GM23338 (cell line): ENCODE data around the gene LIF. TPM values are rescaled to one million over a fixed set of nuclear protein-coding genes. Genes with fewer than 3 reads are reported as not detected.

Experiments used
- ATAC-seq: fragments of 200-7000 bp; cut with Tn5 transposase; 3 replicates; pipeline ENCODE4 v1.9.1; 2020
- DNase-seq: peaks from one replicate; pipeline ENCODE4 v3.0.0-alpha.2; 2015; ENCODE audit warnings: low spot score
- H2AFZ ChIP-seq: fragments of 200-600 bp; sonication (generic); 2 replicates; pipeline ENCODE4 v1.8.0; 2016; ENCODE audit warnings: antibody characterized with exemption, mild to moderate bottlenecking, moderate library complexity
- H3F3A ChIP-seq: fragments of 200-600 bp; sonication (generic); replicated peaks from 2 replicates; pipeline ENCODE4 v1.8.0; 2017; ENCODE audit warnings: antibody characterized with exemption, mixed run types, low read depth
- H3K27ac ChIP-seq: fragments of 200-600 bp; sonication (generic); 2 replicates; pipeline ENCODE4 v1.6.1; 2016; ENCODE audit warnings: low read depth
- H3K27me3 ChIP-seq: fragments of 200-600 bp; sonication (generic); 2 replicates; pipeline ENCODE4 v1.8.0; 2016; ENCODE audit warnings: mild to moderate bottlenecking, mixed run types, moderate library complexity; ENCODE audit not compliant: insufficient read depth
- H3K36me3 ChIP-seq: fragments of 200-600 bp; sonication (generic); 2 replicates; pipeline ENCODE4 v1.8.0; 2016; ENCODE audit warnings: mild to moderate bottlenecking; ENCODE audit not compliant: insufficient read depth
- H3K4me1 ChIP-seq: fragments of 200-600 bp; sonication (generic); 2 replicates; pipeline ENCODE4 v1.8.0; 2016; ENCODE audit warnings: mild to moderate bottlenecking, moderate library complexity; ENCODE audit not compliant: insufficient read depth
- H3K4me2 ChIP-seq: fragments of 200-600 bp; sonication (generic); 2 replicates; pipeline ENCODE4 v1.7.1; 2017; ENCODE audit warnings: mixed run types
- H3K4me3 ChIP-seq: fragments of 200-600 bp; sonication (generic); 2 replicates; pipeline ENCODE4 v1.6.1; 2016; ENCODE audit warnings: mixed run types
- H3K79me2 ChIP-seq: fragments of 200-600 bp; sonication (generic); replicated peaks from 2 replicates; pipeline ENCODE4 v1.8.0; 2017; ENCODE audit warnings: mild to moderate bottlenecking; ENCODE audit not compliant: insufficient read depth
- H3K9me2 ChIP-seq: fragments of 200-600 bp; sonication (generic); 2 replicates; pipeline ENCODE4 v1.8.0; 2017; ENCODE audit not compliant: insufficient read depth
- H4K20me1 ChIP-seq: fragments of 200-600 bp; sonication (generic); replicated peaks from 2 replicates; pipeline ENCODE4 v1.8.0; 2017; ENCODE audit warnings: mild to moderate bottlenecking; ENCODE audit not compliant: insufficient read depth
- H3K27ac Mint-ChIP-seq: 2 replicates; pipeline ENCODE4 v1.8.0; 2020; ENCODE audit warnings: inconsistent platforms, mild to moderate bottlenecking, moderate library complexity, mixed read lengths
- H3K27me3 Mint-ChIP-seq: 3 replicates; pipeline ENCODE4 v1.8.0; 2022; ENCODE audit warnings: low read depth, mild to moderate bottlenecking, moderate library complexity, mixed read lengths, inconsistent platforms; ENCODE audit not compliant: insufficient read depth, poor library complexity
- H3K36me3 Mint-ChIP-seq: 3 replicates; pipeline ENCODE4 v1.8.0; 2021; ENCODE audit warnings: low read depth, mild to moderate bottlenecking, inconsistent platforms, moderate library complexity, mixed read lengths
- H3K4me1 Mint-ChIP-seq: 3 replicates; pipeline ENCODE4 v1.8.0; 2020; ENCODE audit warnings: mild to moderate bottlenecking, inconsistent platforms, mixed read lengths
- H3K4me3 Mint-ChIP-seq: 3 replicates; pipeline ENCODE4 v1.8.0; 2021; ENCODE audit warnings: moderate library complexity, mild to moderate bottlenecking, inconsistent platforms, mixed read lengths
- H3K9me3 Mint-ChIP-seq: 3 replicates; pipeline ENCODE4 v1.8.0; 2020; ENCODE audit warnings: moderate library complexity, mild to moderate bottlenecking, inconsistent platforms, mixed read lengths
- CREB1 ChIP-seq: fragments of 250-450 bp; sonication (Bioruptor Pico); IDR thresholded peaks from 2 replicates; pipeline ENCODE4 v1.5.0; 2020; ENCODE audit warnings: low read depth, mild to moderate bottlenecking, moderate library complexity
- CTCF ChIP-seq, 2 experiments: fragments of 200-600 bp in 1 of 2; sonication (generic) in 1 of 2; conservative IDR thresholded peaks; 2 replicates each; pipeline versions ENCODE4 v1.5.1 to v1.6.1; 2016 to 2017; ENCODE audit warnings: antibody characterized with exemption in 2 of 2, low read depth in 2 of 2, mild to moderate bottlenecking in 2 of 2, moderate library complexity in 1 of 2
- ETS1 ChIP-seq: IDR thresholded peaks from 2 replicates; pipeline ENCODE4 v1.6.1; 2016; ENCODE audit warnings: antibody characterized with exemption
- EZH2phosphoT487 ChIP-seq: fragments of 200-600 bp; sonication (generic); IDR thresholded peaks from one replicate; pipeline ENCODE4 v1.8.1; 2018; ENCODE audit warnings: antibody characterized with exemption; ENCODE audit not compliant: unreplicated experiment
- JUNB ChIP-seq: IDR thresholded peaks from one replicate; pipeline ENCODE4 v1.6.1; 2016; ENCODE audit warnings: antibody characterized with exemption; ENCODE audit not compliant: unreplicated experiment
- NANOG ChIP-seq: IDR thresholded peaks from 2 replicates; pipeline ENCODE4 v1.6.1; 2016; ENCODE audit warnings: antibody characterized with exemption, borderline replicate concordance
- POLR2AphosphoS5 ChIP-seq: IDR thresholded peaks from 2 replicates; pipeline ENCODE4 v1.6.1; 2016; ENCODE audit warnings: antibody characterized with exemption, low read depth
- REST ChIP-seq: IDR thresholded peaks from one replicate; pipeline ENCODE4 v1.6.1; 2018; ENCODE audit warnings: antibody characterized with exemption; ENCODE audit not compliant: unreplicated experiment
- STAT1 ChIP-seq: IDR thresholded peaks from one replicate; pipeline ENCODE4 v1.6.1; 2016; ENCODE audit warnings: antibody characterized with exemption; ENCODE audit not compliant: unreplicated experiment
- ZNF114 ChIP-seq: fragments of 250-450 bp; sonication (Bioruptor Pico); IDR thresholded peaks from 2 replicates; pipeline ENCODE4 v1.5.0; 2020; ENCODE audit warnings: mild to moderate bottlenecking, moderate library complexity
- ZNF331 ChIP-seq: fragments of 250-450 bp; sonication (Bioruptor Pico); IDR thresholded peaks from 2 replicates; pipeline ENCODE4 v1.5.0; 2020; ENCODE audit warnings: low read depth, mild to moderate bottlenecking, moderate library complexity
- ZNF462 ChIP-seq: fragments of 250-450 bp; sonication (Bioruptor Pico); IDR thresholded peaks from 2 replicates; pipeline ENCODE4 v1.5.0; 2020; ENCODE audit warnings: mild to moderate bottlenecking, moderate library complexity
- polyA plus RNA-seq: library from polyadenylated mRNA; unstranded; fragments of >200 nt; fragmentation: Nextera tagmentation; extraction: Ambion mirVana; gene quantifications from 2 replicates; pipeline ENCODE4 v1.2.1, GENCODE V29; 2016
- total RNA-seq: library from RNA; depleted of rRNA; stranded (reverse); fragments of >200 nt; shearing (Covaris generic); gene quantifications from 2 replicates; pipeline ENCODE4 v1.2.3, GENCODE V29; 2014

The LIF gene
- total and polyA plus RNA-seq, 2 experiments from 2014 or later: 1.8 to 3.6 TPM

GRCh38 chr22:30296324-30296723, 49.8 kb upstream of the LIF start (continued):
- TF ChIP-seq ZNF462 (CRISPR knock-in tag) (no peak), CREB1 (CRISPR knock-in tag) (no peak), ETS1 (no peak), NANOG (no peak)

- Histone ChIP-seq H3K4me2 (no peak overlapping the region), H3K4me1 (peaks cover 2% of the 10 kb centered on the region; the same call in 1 of the 2 replicates), H3K36me3 (no peaks in the 10 kb centered on the region), H2AFZ (no peak overlapping the region), H3K9me2 (no peaks in the 10 kb centered on the region), H3K27ac (no peak overlapping the region), H3F3A (no peaks in the 10 kb centered on the region), H3K27me3 (no peaks in the 10 kb centered on the region), H4K20me1 (no peaks in the 10 kb centered on the region), H3K4me3 (no peak overlapping the region), H3K79me2 (no peaks in the 10 kb centered on the region)
- no peak for ATAC-seq
- TF ChIP-seq NANOG: no peak
- TF ChIP-seq ZNF331 (CRISPR knock-in tag): no peak
- TF ChIP-seq POLR2AphosphoS5: no peak
- TF ChIP-seq CREB1 (CRISPR knock-in tag): no peak
- no peak for TF ChIP-seq ZNF114 (CRISPR knock-in tag)
- no peak for TF ChIP-seq CTCF (conservative IDR thresholded peaks at IDR 0.05; ENCODE audit: low read depth in 2 of 2)
- TF ChIP-seq EZH2phosphoT487: no peak
- TF ChIP-seq JUNB: no peak
- no peak for TF ChIP-seq REST
- TF ChIP-seq STAT1: no peak
- DNase-seq: no peak
- Mint-ChIP-seq H3K4me1 (peaks cover 10% of the 10 kb centered on the region; the same call in 2 of the 3 replicates), H3K27ac (no peak overlapping the region), H3K27me3 (peaks cover 10% of the 10 kb centered on the region), H3K36me3 (no peaks in the 10 kb centered on the region; the same call in 2 of the 3 replicates), H3K9me3 (no peaks in the 10 kb centered on the region), H3K4me3 (no peak overlapping the region)
Observed at GRCh38 chr22:30295576-30295975, 49.0 kb upstream of the LIF start.
